HG03520 (cell line): ENCODE measurements around the gene HAUS3.

ENCODE experiments used
- ATAC-seq: cut with Tn5 transposase; IDR thresholded peaks from one replicate; pipeline ENCODE4 v1.9.1; 2021; ENCODE audit warnings: mild to moderate bottlenecking, moderate library complexity; ENCODE audit not compliant: unreplicated experiment

The HAUS3 gene

GRCh38 chr4:2264481-2265041 is 22.6 kb upstream of the HAUS3 start:
- ATAC-seq: no peak

DNA sequence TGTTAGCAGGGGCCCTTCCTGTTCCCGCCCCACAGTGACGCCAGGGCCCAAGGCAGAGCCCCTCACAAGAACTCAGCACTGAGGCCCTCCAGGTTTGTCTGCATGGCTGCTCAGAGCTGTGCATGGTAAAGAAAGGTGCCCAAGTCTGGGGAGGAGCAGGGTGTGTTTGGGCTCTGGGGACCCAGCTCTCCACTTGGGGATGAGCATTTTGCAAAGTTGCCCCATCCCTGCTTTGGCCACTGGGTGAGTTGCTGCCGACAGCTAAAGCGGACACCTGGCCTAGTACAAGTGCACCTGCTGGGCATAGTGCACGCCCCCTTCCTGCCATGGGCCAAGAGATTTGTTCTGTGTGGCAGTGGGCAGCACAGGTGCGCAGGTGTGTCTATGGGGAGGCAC is 22.0 kb upstream of the HAUS3 start:
- no peak for ATAC-seq

GRCh38 chr4:2262944-2263250 is 21.0 kb upstream of the HAUS3 start:
- no peak for ATAC-seq

DNA sequence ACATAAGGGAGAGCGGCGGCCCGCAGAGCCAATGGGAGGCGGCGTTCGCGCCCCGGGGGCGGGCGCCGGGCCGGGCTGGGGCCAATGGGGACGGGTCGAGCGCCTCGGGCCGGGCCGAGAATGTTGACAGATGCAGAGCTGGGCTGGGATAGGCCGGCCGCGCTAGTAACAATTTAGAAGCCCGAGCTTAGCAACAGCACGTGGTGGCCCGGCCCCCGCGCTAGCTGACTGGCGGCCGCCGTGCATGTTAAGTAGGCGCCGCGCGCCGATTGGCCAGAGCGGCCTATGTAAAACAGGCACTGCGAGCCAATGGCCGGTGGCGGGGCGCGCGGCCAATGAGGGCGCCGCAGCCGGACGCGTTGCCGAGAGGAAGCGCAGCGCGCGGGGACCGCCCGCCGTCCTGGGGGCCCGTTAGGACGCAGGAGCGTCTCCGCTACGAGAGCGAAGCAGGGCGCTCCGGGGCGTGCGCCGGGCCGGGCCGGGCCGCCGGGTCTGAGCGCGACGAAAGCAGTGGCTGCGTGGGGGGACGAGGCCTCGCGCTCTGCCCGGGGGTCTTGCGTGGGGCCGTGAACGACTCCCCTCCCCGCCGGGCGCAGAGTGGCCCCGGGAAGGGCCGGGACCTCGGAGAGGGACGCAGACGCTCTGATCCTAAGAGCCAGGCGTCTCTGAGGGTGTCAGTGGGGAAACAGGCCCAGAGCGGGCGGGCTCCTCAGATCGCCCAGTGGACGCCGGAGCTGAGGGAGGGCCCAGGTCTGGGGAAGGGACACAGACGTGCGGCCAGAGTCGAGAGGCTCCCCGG is 20.4 kb upstream of the HAUS3 start:
- peak; percentile 86 for ATAC-seq

- ATAC-seq: no peak
These were observed 19.9 kb upstream of the HAUS3 start, which contains the start of gene MXD4 for GRCh38 chr4:2261853-2262144. Gene MXD4 (minus strand): TSS chr4:2262109. CDS start chr4:2261980, 129 bp downstream.

DNA sequence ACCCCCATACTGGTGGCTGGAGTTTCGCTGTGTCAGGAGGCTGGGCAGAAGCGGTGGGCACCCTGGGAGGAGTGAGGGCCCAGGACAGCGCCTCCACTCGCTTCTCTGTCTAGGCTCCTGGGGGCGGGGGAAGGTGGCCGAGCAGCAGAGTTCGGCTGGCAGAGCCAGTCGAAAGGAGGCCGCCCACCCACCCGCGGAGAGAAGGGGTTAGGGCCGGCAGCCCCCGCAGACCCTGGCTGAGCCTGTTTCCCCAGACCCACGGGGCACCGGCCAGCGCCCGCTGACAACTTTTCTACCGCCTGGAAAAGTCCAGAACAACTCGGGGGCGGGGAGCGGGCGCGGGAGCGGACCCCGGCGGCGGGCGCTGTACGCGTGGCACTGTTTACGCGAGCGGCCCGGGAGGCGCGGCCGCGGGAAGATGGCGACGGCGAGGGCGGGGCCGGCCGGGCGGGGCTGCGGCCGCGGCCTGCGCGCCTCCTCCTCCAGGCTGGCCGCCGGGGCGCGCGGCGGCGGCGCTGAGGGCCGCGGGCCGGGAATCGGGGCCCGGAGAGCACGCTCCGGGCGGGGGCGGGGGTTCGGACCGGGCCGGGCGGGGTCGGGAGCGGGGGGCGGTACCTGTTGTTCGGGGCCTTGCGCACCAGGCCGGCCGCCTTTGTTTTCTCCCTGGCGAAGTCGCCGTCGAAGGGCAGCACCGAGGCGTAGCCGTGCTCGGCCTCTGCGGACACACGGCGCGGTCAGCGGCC is 19.4 kb upstream of the HAUS3 start:
- no peak for ATAC-seq

- no peak for ATAC-seq
These were observed 18.6 kb upstream of the HAUS3 start for GRCh38 chr4:2260344-2261109.

DNA sequence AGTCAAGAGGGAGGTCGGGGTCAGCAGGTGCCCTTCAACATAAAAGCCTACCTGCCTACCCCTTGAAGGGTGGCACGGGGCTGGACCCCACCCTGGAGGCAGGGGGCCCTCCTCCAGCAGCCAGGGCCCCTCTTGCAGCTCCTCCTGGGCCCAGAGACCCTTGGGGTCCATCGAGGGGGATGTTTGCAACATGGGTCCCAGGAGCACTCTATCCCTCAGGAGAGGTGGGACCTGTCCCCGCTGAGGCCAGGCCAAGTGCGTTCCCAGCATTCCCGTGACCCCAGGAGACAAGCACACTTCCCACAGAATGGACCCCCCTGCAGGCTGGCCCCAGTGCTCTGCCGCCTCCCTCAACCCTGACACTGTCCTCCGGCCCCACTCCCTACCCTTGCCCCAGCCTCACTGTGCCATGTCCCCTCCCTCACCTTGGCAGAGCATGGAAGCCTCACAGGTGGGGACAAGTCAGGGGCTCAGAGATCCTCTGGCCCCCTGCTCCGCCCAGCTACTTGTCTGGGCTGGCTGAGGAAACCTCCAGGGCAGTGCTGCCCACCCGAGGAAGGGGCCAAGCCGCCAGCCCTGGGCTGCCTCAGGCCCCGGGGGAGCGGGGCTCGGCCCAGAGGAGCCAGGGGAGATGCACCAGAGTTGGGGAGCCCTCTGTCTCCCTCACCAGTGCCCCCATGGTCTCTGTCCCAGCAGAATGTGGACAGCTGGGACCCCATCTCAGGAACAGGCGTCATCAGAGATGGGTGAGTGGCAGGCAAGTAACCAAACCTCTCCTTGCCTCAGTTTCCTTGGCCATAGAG is 17.8 kb upstream of the HAUS3 start:
- ATAC-seq: no peak

- ATAC-seq: no peak
These were observed 17.2 kb upstream of the HAUS3 start for GRCh38 chr4:2259036-2259540.

DNA sequence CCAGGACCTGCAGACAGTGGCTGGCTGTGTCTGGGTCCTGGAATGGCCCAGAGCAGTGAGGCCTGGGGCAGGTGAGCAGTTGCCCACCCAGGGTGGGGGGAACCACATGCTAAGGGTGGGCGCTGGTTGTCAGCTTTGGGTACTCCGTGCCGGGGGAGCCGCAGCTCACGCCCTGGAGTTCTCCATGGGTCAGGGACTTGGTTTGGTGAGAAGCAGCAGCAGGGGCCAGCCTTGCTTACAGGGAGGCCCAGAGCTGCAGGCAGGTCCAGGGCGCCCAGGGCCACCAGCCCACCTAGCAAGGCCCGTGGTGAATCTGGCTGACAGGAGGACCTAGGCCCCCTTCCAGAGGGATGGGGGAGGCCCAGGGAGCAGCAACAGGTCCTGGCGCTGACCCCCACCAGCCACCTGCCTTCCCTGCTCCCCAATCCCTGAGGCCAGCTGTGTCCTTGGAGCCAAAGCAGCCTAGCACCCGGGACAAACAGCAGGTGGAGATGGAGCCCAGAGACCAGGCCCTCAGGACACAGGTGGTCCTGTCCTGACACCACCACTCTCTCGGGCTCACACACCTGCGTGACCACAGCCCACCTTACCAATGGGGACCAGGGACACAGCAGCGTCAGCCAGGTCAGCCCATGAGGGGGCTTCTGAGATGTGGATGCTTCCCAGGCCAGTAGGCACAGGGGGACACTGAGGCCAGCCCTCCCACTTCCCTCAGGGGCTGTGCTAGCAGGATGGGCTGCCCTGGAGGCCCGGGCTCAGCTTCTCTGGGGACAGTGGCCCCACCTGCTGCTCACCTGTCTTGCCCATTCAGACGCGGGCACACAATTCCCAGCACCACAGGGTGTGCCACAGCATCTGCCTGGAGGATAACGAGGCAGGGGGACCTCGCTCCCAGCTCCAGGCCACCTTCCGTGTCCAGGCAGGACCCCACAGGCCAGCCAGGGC is 16.4 kb upstream of the HAUS3 start:
- ATAC-seq: no peak

GRCh38 chr4:2257361-2258081 is 15.6 kb upstream of the HAUS3 start:
- no peak for ATAC-seq

DNA sequence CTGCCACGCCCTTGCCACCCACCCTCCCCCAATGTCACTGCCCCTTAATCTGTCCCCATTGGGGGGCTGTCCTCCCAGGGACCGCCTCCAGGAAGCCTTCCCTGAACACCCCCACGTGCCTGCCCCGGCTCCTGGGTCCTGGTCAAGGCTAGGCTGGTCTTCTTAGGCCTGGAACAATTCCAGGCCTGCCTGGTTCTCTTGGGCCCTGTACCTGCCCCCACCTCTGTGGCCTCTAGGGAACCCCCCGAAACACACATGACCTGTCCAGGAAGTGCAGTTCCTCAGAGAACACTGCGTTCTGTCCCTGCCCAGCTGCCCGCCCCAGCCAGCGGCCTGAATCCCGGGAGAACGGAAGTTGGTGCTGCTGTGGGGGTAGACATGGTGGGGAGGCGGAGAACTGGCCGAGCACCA is 14.9 kb upstream of the HAUS3 start:
- no peak for ATAC-seq

- ATAC-seq: no peak
These were observed 14.3 kb upstream of the HAUS3 start for GRCh38 chr4:2256156-2256731.

GRCh38 chr4:2255501-2256155 is 13.7 kb upstream of the HAUS3 start:
- no peak for ATAC-seq

DNA sequence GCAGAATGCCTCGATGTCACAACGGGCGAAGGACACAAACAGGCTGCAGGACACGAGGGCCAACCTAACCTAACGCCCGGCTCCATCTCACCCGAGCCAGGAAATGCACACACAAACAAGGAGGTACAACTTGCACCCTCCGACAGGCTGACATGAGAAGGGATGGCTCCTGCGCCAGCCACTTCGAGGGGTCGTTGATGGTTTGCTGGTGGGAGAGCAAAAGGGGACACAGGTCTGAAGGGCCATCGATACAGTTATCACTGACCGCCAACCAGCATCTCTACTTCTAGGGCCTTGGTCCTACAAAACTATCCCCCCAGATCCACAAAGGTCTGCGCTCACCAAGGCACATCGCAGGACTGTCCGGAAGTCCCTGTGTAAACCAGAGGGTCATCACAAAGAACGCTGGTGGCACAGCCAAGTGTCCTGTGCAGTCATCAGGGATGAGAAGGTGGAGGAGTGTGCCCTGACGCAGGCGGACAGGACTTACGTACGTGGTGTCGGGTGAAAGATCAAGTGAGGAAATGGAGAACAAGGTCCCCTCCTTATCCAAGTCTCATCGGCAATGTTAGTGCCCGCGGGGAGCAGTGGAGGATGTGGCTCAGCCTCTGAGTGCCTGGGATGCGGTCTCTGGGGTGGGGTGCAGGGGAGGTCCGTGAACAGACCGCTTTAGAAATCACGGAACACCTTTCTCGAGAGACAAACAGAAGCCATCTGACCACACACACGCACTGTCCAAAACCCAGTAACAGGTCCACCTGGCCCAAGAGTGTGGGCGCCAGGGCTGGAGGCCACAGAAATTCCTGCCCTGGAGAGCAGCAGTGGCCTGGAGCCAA is 13.0 kb upstream of the HAUS3 start:
- ATAC-seq: no peak

DNA sequence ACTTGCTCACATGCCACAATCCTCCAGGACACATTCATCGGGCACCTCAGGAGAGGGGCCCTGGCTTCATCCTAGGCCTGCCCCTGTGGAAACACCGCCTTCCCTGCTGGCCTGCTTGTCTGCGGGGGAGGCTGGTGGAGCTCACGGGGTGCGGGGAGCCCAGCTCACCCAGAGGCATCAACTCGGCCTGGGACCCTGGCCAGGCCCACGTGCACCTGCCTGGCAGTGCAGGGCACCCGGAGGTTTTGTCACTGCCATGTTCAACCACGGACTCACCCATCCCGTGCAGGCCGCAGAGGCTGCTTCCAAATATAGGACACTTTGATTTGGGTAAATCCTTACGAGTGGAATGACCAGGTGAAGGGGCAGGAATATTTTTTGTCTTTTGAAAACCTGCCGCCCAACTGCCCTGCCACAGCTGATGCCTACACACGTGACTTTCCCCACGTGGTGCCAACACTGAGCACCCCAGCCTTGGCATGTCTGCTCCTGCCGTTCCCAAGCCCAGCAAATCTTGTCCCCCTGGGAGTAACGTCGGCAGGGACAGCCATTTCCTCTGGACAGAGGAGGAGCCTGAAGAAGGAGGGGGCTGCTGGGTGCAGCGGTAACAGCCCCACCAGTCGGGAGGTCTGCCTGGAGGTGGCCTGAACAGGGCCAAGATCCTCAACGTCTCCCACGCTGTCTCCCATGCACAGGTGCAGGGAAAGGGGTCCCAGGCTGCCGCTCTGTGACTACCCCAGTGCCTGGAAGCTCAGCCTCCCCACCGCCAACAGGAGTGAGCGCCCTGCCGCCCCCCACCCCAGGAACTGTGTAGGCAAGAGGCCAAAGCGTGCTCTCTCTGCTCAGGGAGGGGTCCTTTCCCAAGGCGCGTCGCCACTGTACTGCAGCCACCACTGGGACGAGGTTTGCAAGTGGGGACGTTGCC is 11.5 kb upstream of the HAUS3 start:
- ATAC-seq: no peak
